Stimulated activated CD8-positive, alpha-beta memory T cell treated with anti-CD3 and anti-CD28 coated beads, Interleukin-4, amount 100 ng/mL, for 48 hours (primary cell): ENCODE data around the gene SUN1.

ENCODE experiments used
- DNase-seq: peaks from one replicate; pipeline ENCODE4 v3.0.0-alpha.2; 2020

The SUN1 gene

GRCh38 chr7:908591-909357 is 76.5 kb downstream of the SUN1 start:
- peak; percentile 79 for DNase-seq

- DNase-seq, result no peak
Observed at GRCh38 chr7:909358-910329, 77.4 kb downstream of the SUN1 start.

DNA sequence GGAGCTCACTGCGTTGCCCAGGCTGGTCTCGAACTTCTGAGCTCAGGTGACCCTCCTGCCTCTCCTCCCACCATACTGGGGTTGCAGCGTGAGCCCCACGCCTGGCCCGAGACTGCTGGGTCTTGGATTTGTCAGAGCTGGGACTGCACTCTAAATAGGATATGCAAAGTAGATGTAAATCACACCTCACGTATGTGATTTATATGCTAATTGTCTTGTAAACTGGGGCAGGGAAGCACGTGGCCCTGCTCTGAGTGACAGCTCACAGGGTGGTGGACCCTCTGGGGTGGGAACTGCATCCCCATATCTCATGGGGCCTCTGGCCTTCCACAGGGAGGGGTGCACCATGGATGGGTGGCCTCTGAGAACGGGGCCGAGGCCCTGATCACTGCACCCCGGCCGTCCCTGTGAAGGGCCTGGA is 78.2 kb downstream of the SUN1 start:
- no peak for DNase-seq

DNA sequence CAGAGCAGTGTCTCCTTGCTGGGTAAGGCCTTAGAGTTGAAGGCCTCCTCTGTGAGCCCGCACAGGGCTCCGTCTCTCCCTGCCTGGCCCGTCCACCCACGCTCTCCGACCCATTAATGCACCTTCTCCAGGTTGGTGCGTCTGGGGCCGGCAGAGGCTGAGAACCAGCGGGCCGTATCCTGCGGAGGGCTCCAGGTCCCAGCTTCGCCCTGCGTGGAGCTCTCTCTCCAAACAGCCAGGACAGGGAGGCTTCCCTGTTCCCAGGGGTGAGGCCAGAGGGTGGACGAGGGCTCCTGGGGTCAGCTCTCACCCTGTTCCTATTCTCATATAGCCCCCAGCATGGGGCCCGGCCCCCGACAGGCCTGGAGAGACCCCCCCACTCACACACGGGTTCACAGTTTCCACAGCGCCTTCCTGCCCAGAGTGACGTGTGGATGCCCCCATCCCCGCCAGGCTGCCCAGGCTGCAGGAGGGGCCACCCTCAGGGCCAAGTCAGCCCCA is 78.7 kb downstream of the SUN1 start:
- no peak for DNase-seq

GRCh38 chr7:911791-912480 is 79.7 kb downstream of the SUN1 start:
- no peak for DNase-seq

- DNase-seq, result no peak
Observed at GRCh38 chr7:913736-914520, 81.7 kb downstream of the SUN1 start.

GRCh38 chr7:914521-915194 is 82.4 kb downstream of the SUN1 start:
- no peak for DNase-seq

- no peak for DNase-seq
Observed at GRCh38 chr7:915291-916218, 83.3 kb downstream of the SUN1 start.

GRCh38 chr7:916291-916941 is 84.1 kb downstream of the SUN1 start:
- no peak for DNase-seq

DNA sequence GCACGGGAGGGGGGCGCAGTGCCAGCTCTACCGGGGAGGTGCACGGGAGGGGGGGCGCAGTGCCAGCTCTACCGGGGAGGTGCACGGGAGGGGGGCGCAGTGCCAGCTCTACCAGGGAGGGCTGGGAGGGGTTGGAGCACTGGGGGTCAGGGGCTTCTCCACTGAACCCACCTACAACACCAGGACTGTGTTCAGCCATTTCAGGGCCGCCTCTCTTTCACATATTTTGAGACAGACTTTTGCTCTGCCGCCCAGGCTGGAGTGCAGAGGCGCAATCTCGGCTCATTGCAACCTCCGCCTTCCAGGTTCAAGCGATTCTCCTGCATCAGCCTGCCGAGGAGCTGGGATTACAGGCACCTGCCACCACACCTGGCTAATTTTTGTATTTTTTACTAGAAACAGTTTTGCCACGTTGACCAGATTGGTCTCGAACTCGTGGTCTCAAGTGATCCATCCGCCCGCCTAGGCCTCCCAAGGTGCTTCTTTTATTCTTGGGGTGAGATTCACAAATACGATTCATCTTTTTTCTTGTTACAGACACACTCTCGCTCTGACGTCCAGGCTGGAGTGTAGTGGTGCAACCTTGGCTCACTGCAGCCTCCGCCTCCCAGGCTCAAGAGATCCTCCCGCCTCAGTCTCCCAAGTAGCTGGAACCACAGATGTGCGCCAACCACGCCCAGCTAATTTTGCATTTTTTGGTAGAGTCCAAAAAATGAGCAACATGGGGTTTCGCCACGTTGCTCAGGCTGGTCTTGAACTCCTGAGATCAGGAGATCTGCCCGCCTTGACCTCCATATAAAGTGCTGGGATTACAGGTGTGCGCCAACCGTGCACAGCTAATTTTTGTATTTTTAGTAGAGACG is 85.2 kb downstream of the SUN1 start:
- DNase-seq, result no peak

DNA sequence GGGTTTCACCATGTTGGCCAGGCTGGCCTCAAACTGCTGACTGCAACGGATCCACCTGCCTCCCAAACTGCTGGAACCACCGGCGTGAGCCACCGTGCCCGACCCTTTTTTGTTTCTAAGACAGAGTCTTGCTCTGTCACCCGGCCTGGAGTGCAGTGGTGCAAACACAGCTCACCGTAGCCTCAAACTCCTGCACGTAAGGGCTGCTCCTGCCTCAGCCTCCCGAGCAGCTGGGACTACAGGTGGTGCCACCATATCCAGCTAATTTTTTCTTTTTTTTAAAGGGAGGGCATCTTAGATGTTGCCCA is 85.8 kb downstream of the SUN1 start:
- DNase-seq, result no peak

- no peak for DNase-seq
Observed at GRCh38 chr7:918441-919113, 86.3 kb downstream of the SUN1 start.

DNA sequence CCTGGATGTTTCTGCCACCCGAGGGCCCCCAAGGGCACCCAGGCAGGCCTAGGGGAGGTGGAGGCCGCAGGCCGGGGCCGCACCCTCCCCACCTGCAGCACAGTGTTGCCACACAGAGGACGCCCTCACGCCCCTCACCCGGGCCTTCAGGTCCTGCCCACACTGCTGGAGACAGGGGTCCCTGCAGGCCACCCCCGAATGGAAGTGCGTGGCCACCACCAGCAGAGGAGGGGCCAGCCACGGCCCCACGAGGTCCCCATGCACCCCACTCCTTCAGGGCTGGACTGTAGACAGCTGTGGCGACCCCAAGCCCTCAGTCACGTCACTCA is 86.8 kb downstream of the SUN1 start:
- DNase-seq, result no peak

DNA sequence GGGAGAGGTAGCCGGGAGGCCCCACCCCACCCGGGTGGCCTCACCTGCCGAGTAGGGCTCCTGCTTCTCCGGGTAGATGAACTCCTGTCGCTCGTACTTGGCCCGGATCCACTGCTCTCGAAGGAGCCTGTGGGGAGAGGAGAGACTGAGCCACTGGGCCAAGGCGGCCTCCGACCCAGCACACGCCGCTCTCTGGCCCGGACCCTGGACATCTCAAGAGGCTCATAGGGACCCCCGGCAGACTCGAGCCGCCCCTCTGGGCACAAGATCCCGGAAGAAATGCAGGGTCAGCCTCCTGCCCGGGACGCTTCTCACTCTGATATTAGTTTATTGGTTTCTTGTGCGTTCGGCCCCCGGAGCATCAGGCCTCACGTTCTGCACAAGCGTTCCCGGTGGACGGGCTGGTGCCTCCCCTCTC is 87.7 kb downstream of the SUN1 start:
- DNase-seq, result no peak

- DNase-seq, result peak; percentile 62
Observed at GRCh38 chr7:920351-921070, 88.2 kb downstream of the SUN1 start.

DNA sequence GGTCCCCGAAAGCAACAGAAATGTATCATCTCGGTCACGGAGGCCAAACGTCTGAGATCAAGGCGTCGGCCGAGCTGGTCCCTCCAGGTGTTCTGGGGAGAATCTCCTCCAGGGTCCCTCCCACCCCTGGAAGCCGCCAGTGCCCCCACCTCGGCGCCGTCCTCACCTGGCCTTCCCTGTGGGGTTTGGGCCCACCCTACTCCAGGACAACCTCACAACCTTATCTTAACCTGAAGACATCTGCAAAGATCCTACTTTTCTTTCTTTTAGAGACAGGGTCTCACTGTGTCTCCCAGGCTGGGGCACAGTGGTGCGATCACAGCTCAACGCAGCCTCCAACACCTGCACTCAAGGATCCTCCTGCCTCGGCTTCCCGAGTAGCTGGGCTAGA is 88.8 kb downstream of the SUN1 start:
- DNase-seq, result no peak

DNA sequence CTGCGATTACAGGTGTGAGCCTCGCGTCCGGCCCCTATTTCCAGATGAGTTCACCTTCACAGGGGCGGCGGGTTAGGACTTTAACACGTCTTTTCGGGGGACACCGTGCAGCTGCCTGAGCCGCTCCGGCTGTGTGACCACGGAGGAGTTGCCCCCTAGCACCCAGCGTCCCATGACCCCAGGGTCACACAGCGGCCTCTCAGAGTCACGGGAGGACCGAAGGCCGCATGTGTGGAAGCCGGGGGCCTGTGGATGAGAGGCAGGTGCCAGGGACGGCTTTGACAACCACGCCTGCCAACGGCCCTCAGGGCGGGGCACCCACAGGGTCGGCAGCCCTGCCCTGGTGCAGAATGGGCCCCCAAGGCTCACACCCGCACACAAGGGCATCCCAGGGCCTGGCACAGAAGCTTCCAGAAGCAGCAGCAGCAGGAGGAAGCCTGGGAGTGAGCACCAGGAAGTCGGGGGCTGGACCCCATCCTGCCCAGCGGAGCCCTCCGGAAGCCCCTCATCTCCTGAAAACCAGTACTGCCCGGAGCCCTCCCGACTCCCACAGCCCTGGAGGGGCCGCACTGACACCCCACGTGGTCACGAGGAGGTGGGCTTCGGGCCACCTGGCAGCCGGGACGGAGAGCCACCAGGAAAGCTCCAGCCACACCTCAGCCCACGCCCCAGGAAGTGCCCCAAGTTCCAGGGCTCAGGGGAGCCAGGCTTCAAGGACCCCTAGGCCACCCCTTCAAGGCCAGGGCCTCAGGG is 89.5 kb downstream of the SUN1 start:
- DNase-seq, result peak; percentile 47
